Central memory CD8-positive, alpha-beta T cell (primary cell): ENCODE measurements around the gene GIGYF1.
A peak's percentile ranks its signal among the peaks of the same experiment; 100 is the strongest.
"Not testable (repeated sequence)": the region's sequence is repeated elsewhere in the genome, so short reads cannot be mapped to it uniquely, and the experiment has no call there.

Source experiments
- ATAC-seq: fragments of 150-1000 bp; cut with Tn5 transposase; replicated peaks from 2 replicates; pipeline ENCODE4 v1.10.0; 2022; ENCODE audit warnings: mild to moderate bottlenecking, moderate FRiP score, moderate number of reproducible peaks; ENCODE audit not compliant: poor library complexity, severe bottlenecking; ENCODE audit errors: extremely low read depth
- DNase-seq, 2 donors: peaks; one replicate each; pipeline ENCODE4 v3.0.0; 2021; ENCODE audit warnings: low spot score in 2 of 2
- H3K27ac Mint-ChIP-seq: one replicate; pipeline ENCODE4 v1.8.0; 2022; ENCODE audit warnings: low read depth, mild to moderate bottlenecking, moderate library complexity, mixed read lengths
- H3K27me3 Mint-ChIP-seq: one replicate; pipeline ENCODE4 v1.8.0; 2022; ENCODE audit warnings: mixed read lengths
- H3K36me3 Mint-ChIP-seq: one replicate; pipeline ENCODE4 v1.8.0; 2022; ENCODE audit warnings: mild to moderate bottlenecking, moderate library complexity, mixed read lengths; ENCODE audit not compliant: insufficient read depth
- H3K4me1 Mint-ChIP-seq: one replicate; pipeline ENCODE4 v1.8.0; 2022; ENCODE audit warnings: mixed read lengths
- H3K4me3 Mint-ChIP-seq: one replicate; pipeline ENCODE4 v1.8.0; 2022; ENCODE audit warnings: mild to moderate bottlenecking, moderate library complexity, mixed read lengths
- H3K9me3 Mint-ChIP-seq: one replicate; pipeline ENCODE4 v1.8.0; 2022; ENCODE audit warnings: mixed read lengths

GIGYF1 gene

DNA sequence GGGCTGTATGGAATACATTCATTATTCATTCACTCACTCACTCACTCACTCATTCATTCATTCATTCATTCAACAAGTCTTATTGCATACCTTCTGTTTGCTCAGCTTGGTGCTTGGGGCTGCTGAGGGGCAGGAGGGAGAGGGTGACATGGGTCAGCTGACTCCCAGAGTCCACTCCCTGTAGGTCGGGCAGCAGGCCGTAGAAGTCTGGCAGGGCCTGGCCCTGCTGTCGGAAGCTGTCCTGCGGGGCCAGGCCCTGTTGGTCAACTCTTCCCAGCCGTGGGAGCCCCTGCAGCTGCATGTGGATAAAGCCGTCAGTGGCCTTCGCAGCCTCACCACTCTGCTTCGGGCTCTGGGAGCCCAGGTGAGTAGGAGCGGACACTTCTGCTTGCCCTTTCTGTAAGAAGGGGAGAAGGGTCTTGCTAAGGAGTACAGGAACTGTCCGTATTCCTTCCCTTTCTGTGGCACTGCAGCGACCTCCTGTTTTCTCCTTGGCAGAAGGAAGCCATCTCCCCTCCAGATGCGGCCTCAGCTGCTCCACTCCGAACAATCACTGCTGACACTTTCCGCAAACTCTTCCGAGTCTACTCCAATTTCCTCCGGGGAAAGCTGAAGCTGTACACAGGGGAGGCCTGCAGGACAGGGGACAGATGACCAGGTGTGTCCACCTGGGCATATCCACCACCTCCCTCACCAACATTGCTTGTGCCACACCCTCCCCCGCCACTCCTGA is 28.6 kb upstream of the GIGYF1 start:
- ATAC-seq (no peak), DNase-seq (no peak)
- no peaks in the 10 kb centered on the region for H3K9me3 Mint-ChIP-seq
- H3K36me3 Mint-ChIP-seq: no peaks in the 10 kb centered on the region
- H3K27me3 Mint-ChIP-seq: peaks cover 58% of the 10 kb centered on the region
- H3K4me1 Mint-ChIP-seq: peaks cover 6% of the 10 kb centered on the region
- H3K4me3 Mint-ChIP-seq: no peak overlapping the region
- no peak overlapping the region for H3K27ac Mint-ChIP-seq

DNA sequence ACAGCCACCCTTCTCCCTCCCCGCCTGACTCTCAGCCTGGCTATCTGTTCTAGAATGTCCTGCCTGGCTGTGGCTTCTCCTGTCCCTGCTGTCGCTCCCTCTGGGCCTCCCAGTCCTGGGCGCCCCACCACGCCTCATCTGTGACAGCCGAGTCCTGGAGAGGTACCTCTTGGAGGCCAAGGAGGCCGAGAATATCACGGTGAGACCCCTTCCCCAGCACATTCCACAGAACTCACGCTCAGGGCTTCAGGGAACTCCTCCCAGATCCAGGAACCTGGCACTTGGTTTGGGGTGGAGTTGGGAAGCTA is 27.4 kb upstream of the GIGYF1 start:
- no peak for DNase-seq

DNA sequence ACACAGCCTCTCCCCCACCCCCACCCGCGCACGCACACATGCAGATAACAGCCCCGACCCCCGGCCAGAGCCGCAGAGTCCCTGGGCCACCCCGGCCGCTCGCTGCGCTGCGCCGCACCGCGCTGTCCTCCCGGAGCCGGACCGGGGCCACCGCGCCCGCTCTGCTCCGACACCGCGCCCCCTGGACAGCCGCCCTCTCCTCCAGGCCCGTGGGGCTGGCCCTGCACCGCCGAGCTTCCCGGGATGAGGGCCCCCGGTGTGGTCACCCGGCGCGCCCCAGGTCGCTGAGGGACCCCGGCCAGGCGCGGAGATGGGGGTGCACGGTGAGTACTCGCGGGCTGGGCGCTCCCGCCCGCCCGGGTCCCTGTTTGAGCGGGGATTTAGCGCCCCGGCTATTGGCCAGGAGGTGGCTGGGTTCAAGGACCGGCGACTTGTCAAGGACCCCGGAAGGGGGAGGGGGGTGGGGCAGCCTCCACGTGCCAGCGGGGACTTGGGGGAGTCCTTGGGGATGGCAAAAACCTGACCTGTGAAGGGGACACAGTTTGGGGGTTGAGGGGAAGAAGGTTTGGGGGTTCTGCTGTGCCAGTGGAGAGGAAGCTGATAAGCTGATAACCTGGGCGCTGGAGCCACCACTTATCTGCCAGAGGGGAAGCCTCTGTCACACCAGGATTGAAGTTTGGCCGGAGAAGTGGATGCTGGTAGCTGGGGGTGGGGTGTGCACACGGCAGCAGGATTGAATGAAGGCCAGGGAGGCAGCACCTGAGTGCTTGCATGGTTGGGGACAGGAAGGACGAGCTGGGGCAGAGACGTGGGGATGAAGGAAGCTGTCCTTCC is 26.8 kb upstream of the GIGYF1 start:
- Mint-ChIP-seq H3K9me3 (no peaks in the 10 kb centered on the region), H3K36me3 (no peaks in the 10 kb centered on the region), H3K27ac (no peak overlapping the region), H3K4me1 (peaks cover 6% of the 10 kb centered on the region), H3K27me3 (peaks cover 52% of the 10 kb centered on the region), H3K4me3 (no peak overlapping the region)
- DNase-seq (no peak), ATAC-seq (no peak)

More for the DNA sequence above, 27.4 kb upstream of the GIGYF1 start:
- Mint-ChIP-seq H3K4me3 (no peak overlapping the region), H3K4me1 (peaks cover 6% of the 10 kb centered on the region), H3K27ac (no peak overlapping the region), H3K36me3 (no peaks in the 10 kb centered on the region), H3K27me3 (peaks cover 52% of the 10 kb centered on the region), H3K9me3 (no peaks in the 10 kb centered on the region)
- ATAC-seq: no peak

- Mint-ChIP-seq H3K36me3 (no peaks in the 10 kb centered on the region), H3K4me1 (peaks cover 5% of the 10 kb centered on the region), H3K4me3 (no peak within 1 kb of the TSS), H3K27ac (no peak within 1 kb of the TSS), H3K9me3 (no peaks in the 10 kb centered on the region), H3K27me3 (peaks cover 58% of the 10 kb centered on the region)
- ATAC-seq (no peak), DNase-seq (no peak)
Measured at GRCh38 chr7:100720279-100720670, 26.2 kb upstream of the GIGYF1 start, which contains the start of gene EPO. Gene EPO (plus strand): TSS chr7:100720468. CDS start chr7:100720981, 513 bp downstream.

- ATAC-seq: no peak
- peaks cover 59% of the 10 kb centered on the region for H3K27me3 Mint-ChIP-seq
Measured at GRCh38 chr7:100719523-100720278, 25.7 kb upstream of the GIGYF1 start.

DNA sequence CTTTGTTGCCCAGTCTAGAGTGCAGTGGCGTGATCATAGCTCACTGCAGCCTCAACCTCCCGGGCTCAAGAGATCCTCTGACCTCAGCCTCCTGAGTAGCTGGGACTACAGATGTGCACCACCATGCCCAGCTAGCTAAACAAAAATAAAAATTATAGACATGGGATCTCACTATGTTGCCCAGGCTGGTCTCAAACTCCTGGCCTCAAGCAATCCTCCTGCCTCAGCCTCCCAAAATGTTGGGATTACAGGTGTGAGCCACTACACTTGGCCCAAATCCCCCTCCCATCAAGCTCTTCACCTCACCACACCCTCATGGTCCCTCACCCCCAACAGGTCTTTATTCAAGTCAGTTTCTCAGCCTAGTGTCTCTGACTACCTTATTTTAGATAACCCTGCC is 23.0 kb upstream of the GIGYF1 start:
- peaks cover 38% of the 10 kb centered on the region for H3K27me3 Mint-ChIP-seq

More at GRCh38 chr7:100719523-100720278, 25.7 kb upstream of the GIGYF1 start:
- no peaks in the 10 kb centered on the region for H3K9me3 Mint-ChIP-seq
- no peaks in the 10 kb centered on the region for H3K4me1 Mint-ChIP-seq
- H3K4me3 Mint-ChIP-seq: no peak overlapping the region
- no peak for DNase-seq
- no peak overlapping the region for H3K27ac Mint-ChIP-seq
- H3K36me3 Mint-ChIP-seq: no peaks in the 10 kb centered on the region

DNA sequence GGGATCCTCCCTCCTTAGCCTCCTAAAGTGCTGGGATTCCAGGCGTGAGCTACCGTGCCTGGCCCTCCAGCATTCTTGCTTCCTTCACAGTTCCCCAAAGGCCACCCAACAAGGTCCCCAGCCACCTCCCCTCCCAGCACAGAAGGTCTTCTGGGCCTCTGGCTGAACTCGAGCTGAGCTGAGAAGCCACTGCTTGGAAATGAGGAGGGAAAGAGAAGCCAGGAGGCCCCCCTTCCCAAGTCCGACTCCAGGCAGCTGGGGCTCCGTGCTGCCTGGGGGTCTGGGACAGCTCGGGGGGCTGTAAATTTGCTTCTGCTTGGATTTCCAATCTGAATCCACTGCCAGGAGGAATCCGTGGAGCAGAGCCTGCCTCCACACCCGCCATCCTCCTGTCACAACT is 20.7 kb upstream of the GIGYF1 start:
- H3K27me3 Mint-ChIP-seq: peaks cover 21% of the 10 kb centered on the region
- H3K27ac Mint-ChIP-seq: no peak overlapping the region
- H3K4me1 Mint-ChIP-seq: no peaks in the 10 kb centered on the region
- no peak for DNase-seq
- H3K9me3 Mint-ChIP-seq: no peaks in the 10 kb centered on the region
- H3K36me3 Mint-ChIP-seq: no peaks in the 10 kb centered on the region
- no peak for ATAC-seq
- H3K4me3 Mint-ChIP-seq: no peak overlapping the region

More for the DNA sequence above, 23.0 kb upstream of the GIGYF1 start:
- ATAC-seq, DNase-seq, H3K4me1 Mint-ChIP-seq, H3K27ac Mint-ChIP-seq, H3K4me3 Mint-ChIP-seq, H3K9me3 Mint-ChIP-seq, H3K36me3 Mint-ChIP-seq: not testable (repeated sequence)

GRCh38 chr7:100711369-100711768 is 17.3 kb upstream of the GIGYF1 start:
- DNase-seq: no peak
- peaks cover 9% of the 10 kb centered on the region for H3K27me3 Mint-ChIP-seq

DNA sequence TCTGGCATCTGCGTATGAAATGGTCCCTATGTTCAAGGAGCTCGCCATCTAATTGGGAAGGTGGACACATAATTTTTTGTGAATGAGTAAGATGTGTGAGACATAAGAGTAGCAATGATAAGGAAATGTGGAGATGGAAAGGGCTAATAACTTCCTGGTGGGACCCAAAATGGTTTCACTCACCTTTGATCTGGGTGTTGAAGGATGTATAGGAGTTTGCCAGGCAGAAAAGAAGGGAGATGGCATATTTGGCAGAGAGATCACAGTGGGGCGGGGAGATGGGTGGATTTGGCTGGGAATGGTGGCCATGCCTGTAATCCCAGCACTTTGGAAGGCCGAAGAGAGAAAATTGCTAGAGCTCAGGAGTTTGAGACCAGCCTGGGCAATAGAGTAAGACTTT is 16.4 kb upstream of the GIGYF1 start:
- ATAC-seq (no peak), DNase-seq (no peak)
- Mint-ChIP-seq H3K36me3 (peaks cover 8% of the 10 kb centered on the region), H3K9me3 (no peaks in the 10 kb centered on the region), H3K27me3 (peaks cover 5% of the 10 kb centered on the region), H3K27ac (no peak overlapping the region), H3K4me3 (no peak overlapping the region), H3K4me1 (peaks cover 21% of the 10 kb centered on the region)

More at GRCh38 chr7:100711369-100711768, 17.3 kb upstream of the GIGYF1 start:
- Mint-ChIP-seq H3K36me3 (peaks cover 1% of the 10 kb centered on the region), H3K4me3 (no peak overlapping the region), H3K27ac (no peak overlapping the region), H3K4me1 (peaks cover 12% of the 10 kb centered on the region), H3K9me3 (no peaks in the 10 kb centered on the region)
- ATAC-seq: no peak

GRCh38 chr7:100708395-100708794 is 14.3 kb upstream of the GIGYF1 start:
- Mint-ChIP-seq H3K4me3 (no peak overlapping the region), H3K9me3 (no peaks in the 10 kb centered on the region), H3K36me3 (peaks cover 8% of the 10 kb centered on the region), H3K4me1 (peaks cover 21% of the 10 kb centered on the region), H3K27me3 (no peaks in the 10 kb centered on the region), H3K27ac (no peak overlapping the region)
- ATAC-seq: no peak
- DNase-seq: no peak

GRCh38 chr7:100706672-100707311 is 12.7 kb upstream of the GIGYF1 start:
- Mint-ChIP-seq H3K4me1 (peaks cover 21% of the 10 kb centered on the region), H3K27me3 (no peaks in the 10 kb centered on the region), H3K27ac (peak overlapping the region; percentile 98), H3K4me3 (peak overlapping the region; percentile 88), H3K36me3 (peaks cover 8% of the 10 kb centered on the region), H3K9me3 (no peaks in the 10 kb centered on the region)
- no peak for DNase-seq
- ATAC-seq: no peak
